ENCODE measurements around the gene CD47.

DNA sequence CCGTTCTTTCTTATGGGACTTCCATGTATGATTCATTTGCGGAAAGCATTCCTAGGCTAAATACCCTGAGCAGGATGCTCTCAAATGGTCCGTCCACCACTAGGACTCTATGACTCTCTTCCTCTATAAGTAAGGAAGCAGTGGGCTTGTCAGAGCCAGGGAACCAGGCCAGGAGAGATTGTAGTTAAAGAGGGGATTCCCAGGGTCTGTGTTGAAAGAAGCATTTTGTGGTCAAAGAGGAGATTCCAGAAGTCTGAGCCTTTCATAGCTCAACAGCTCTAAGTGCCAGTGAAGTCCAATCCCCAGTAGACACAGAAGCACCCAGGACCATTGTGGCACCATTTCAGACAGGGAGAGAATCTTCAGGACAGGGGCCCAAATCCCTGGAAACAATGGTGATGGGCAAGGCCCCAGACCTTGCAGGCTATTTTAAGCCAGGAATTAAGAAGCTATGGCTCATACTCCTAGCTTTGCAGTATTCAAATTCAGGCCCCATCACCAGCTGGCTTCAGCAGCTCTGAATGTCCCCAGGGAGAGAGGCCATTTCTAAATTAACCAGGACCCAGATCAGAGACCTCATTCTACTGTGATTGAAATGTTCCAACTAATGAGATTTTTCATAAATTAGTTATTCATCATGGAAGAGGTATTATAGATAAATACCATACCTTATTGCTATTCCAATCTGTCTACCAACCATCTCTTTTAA, 81.7 kb downstream of the CD47 start:
- TF ChIP-seq CTCF (IDR thresholded peaks at IDR 0.05), result no peak
- no peak for TF ChIP-seq POLR2AphosphoS5 (IDR thresholded peaks at IDR 0.05)

All from sigmoid colon (tissue), 4 donors.